Colonic mucosa (tissue), 4 donors: ENCODE results near the gene DSCAML1. TPM values are rescaled to one million over a fixed set of nuclear protein-coding genes. Genes with fewer than 3 reads are reported as not detected.
A peak's percentile ranks its signal among the peaks of the same experiment; 100 is the strongest.

Experiments used
- DNase-seq: peaks from one replicate; pipeline ENCODE4 v3.0.0-alpha.2; 2020
- H3K27ac ChIP-seq: fragments of 200-600 bp; one replicate; pipeline ENCODE4 v1.8.0; 2021
- H3K27me3 ChIP-seq: fragments of 200-600 bp; one replicate; pipeline ENCODE4 v1.8.0; 2021
- H3K36me3 ChIP-seq: fragments of 200-600 bp; one replicate; pipeline ENCODE4 v1.8.0; 2021
- H3K4me1 ChIP-seq: fragments of 200-600 bp; one replicate; pipeline ENCODE4 v1.8.0; 2021; ENCODE audit warnings: mild to moderate bottlenecking
- H3K4me3 ChIP-seq: fragments of 200-600 bp; one replicate; pipeline ENCODE4 v1.8.0; 2021
- H3K9ac ChIP-seq, 2 donors: one replicate each; pipeline ENCODE4 v1.7.0; 2013; ENCODE audit warnings: control low read depth in 2 of 2, low read depth in 2 of 2, low read length in 2 of 2
- H3K9me3 ChIP-seq: fragments of 200-600 bp; one replicate; pipeline ENCODE4 v1.8.0; 2021
- intact Hi-C: fragments of 100-400 bp; cut with DNase I; formaldehyde crosslinking; loops from one replicate; pipeline ENCODE4 v1.14.1; 2022
- total RNA-seq, 2 donors: library from RNA; stranded (reverse); fragmentation: NEBNext Ultra II Directional in 1 of 2; extraction: Animal tissue kit (Norgen Biotek cat#: 25700) in 1 of 2; gene quantifications; one replicate each; pipeline ENCODE4 v1.2.1, GENCODE V29; 2021
- TF ChIP-seq, protein P1 (sequence below): fragments of 200-600 bp; IDR thresholded peaks from one replicate; pipeline ENCODE4 v1.8.0; 2022; ENCODE audit warnings: antibody characterized with exemption, mild to moderate bottlenecking
- donor health status: healthy.
- donor health status: DM: no; HTN: no; CAD: no.
- donor health status: DM: no; HTN: no; CAD: no.

The DSCAML1 gene
- total RNA-seq, 2 donors from 2014 or later: 1.2 to 4.3 TPM

DNA sequence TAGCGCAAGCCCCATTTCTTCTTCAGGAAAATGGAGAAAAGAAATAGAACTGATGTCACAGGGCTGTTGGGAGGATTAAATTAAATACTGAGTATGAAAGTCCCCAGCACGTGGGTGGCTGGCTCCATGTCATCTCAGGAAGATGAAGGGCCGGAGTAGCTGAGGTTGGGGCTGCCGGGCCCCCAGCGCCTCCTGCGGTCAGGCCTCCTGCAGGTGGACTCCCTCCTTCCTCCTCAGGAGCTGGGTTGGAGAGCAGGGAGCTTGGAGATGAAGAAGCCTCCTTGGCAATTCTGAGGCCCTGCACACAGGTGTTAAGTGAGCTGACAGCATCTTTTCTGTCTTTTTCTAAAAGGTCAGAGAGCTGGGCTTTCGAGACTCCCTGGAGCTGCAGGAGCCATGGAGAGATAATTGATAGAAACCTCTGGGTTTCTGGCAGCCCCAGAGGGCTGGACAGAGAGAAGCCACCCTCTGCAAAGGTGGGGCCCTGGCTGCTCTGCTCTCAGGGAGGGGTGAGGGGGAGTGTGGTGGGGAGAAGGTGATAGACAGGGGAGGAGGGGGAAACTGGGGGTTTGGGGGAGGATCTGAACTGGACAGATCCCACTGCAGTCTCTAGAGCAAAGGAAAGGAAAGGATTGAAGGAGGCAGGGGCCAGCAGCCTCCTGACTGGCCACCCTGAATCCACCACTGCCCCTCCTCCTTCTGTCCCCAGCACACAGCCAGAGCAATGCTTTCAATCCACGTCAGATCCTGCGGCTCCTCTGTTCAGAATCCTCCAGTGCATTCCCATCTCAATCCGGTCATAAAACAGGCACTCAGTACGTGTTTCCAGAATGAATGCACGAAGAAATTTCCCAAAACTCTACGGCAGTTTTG, 258.5 kb downstream of the DSCAML1 start:
- no peak for DNase-seq
- no peak overlapping the region for H3K9ac ChIP-seq
- no peaks in the 10 kb centered on the region for H3K9me3 ChIP-seq
- intact Hi-C loops: no loop called here
- TF ChIP-seq, protein P1, sequence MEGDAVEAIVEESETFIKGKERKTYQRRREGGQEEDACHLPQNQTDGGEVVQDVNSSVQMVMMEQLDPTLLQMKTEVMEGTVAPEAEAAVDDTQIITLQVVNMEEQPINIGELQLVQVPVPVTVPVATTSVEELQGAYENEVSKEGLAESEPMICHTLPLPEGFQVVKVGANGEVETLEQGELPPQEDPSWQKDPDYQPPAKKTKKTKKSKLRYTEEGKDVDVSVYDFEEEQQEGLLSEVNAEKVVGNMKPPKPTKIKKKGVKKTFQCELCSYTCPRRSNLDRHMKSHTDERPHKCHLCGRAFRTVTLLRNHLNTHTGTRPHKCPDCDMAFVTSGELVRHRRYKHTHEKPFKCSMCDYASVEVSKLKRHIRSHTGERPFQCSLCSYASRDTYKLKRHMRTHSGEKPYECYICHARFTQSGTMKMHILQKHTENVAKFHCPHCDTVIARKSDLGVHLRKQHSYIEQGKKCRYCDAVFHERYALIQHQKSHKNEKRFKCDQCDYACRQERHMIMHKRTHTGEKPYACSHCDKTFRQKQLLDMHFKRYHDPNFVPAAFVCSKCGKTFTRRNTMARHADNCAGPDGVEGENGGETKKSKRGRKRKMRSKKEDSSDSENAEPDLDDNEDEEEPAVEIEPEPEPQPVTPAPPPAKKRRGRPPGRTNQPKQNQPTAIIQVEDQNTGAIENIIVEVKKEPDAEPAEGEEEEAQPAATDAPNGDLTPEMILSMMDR: no peak
- no peaks in the 10 kb centered on the region for H3K4me1 ChIP-seq
- no peak overlapping the region for H3K4me3 ChIP-seq
- no peaks in the 10 kb centered on the region for H3K27me3 ChIP-seq
- H3K27ac ChIP-seq: no peak overlapping the region
- no peaks in the 10 kb centered on the region for H3K36me3 ChIP-seq

DNA sequence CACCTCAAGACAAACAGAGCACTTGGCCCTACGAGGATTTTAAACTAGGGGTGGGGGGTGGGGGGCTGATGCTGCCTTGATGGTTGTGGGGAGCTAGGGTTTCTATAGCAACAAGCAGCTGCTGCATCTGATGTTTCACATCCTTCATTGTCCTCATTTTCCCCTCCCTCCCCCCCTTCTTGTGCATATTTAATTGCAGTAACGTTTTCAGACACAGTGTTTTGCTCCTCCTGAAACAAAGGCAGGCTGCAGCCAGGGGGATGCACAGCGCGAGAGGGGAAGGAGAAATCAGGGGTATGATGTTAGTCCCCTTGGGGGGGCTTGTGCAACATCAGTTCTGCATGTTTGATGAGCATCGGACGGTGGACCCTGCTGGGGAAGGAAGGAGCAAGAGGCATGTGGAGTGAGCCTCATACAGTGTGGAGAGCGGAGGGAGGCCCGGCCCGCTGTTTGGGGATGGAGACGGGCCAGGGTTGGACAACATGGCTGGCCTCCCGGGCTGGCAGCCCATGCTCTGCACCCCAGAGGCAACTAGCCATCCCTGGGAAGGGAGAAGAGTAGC, 261.1 kb downstream of the DSCAML1 start:
- no peaks in the 10 kb centered on the region for H3K4me1 ChIP-seq
- H3K4me3 ChIP-seq: no peak overlapping the region
- no peak overlapping the region for H3K27ac ChIP-seq
- intact Hi-C loops: no loop called here
- peak overlapping the region in 1 of 2 donors; percentile 19 for H3K9ac ChIP-seq
- TF ChIP-seq, protein P1: no peak
- H3K36me3 ChIP-seq: no peaks in the 10 kb centered on the region
- no peak for DNase-seq
- H3K27me3 ChIP-seq: no peaks in the 10 kb centered on the region
- no peaks in the 10 kb centered on the region for H3K9me3 ChIP-seq

DNA sequence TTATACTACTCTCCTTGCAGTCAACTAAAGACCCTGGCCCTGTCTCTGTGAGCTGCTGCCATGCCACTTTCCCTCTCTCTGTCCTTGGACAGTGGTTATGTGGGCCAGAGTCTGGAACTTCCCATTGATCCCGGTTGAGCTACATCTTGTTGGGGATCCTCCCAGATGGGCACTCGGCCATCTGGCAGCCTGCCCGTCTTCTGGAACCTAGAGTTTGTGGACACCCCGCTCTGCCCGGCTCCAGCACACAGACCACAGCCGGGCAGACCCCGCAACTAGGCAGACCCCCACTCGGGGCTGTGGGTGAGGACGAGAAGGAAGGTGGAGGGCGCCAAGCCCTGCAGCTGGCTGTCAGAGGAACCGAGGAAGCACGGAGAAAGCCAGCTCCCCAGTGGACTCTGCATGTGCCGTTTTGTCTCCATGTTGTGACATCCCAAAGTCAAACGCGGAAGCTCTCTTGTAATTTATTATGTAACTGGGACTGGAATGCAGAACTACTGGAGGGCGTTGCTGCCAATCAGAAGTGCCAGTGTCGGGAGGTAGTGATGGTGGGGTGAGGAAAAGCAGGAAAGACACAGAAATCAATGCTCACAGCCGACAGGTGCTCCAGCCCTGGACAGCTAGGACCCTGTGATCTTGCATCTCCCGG, 261.7 kb downstream of the DSCAML1 start:
- H3K27me3 ChIP-seq: no peaks in the 10 kb centered on the region
- intact Hi-C loops: no loop called here
- TF ChIP-seq, protein P1: no peak
- H3K9me3 ChIP-seq: no peaks in the 10 kb centered on the region
- no peaks in the 10 kb centered on the region for H3K36me3 ChIP-seq
- H3K4me3 ChIP-seq: no peak overlapping the region
- H3K9ac ChIP-seq: peak overlapping the region in 1 of 2 donors; percentile 4
- no peak overlapping the region for H3K27ac ChIP-seq
- no peaks in the 10 kb centered on the region for H3K4me1 ChIP-seq
- peak; percentile 49 for DNase-seq

DNA sequence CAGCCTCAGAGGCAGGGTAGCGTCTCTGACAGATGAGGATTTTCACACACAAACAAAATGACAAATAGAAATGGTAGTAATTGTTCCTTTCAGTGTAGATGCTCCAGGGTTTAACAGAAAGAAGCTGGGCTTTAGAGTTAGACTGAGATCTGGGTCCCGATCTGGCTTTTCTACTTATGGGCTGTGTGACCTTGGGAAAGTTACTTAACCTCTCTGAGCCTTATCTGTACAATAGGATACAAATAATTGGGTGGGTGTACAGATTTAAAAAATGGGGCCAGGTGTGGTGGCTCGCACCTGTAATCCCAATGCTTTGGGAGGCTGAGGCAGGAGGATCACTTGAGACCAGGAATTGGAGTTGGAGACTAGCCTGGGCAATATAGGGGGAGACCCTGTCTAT, 264.4 kb downstream of the DSCAML1 start:
- intact Hi-C loops: no loop called here
- DNase-seq: no peak
- Histone ChIP-seq H3K4me1 (no peaks in the 10 kb centered on the region), H3K36me3 (no peaks in the 10 kb centered on the region), H3K27me3 (no peaks in the 10 kb centered on the region), H3K27ac (no peak overlapping the region), H3K4me3 (no peak overlapping the region), H3K9ac (no peak overlapping the region), H3K9me3 (no peaks in the 10 kb centered on the region)
- TF ChIP-seq, protein P1: no peak

DNA sequence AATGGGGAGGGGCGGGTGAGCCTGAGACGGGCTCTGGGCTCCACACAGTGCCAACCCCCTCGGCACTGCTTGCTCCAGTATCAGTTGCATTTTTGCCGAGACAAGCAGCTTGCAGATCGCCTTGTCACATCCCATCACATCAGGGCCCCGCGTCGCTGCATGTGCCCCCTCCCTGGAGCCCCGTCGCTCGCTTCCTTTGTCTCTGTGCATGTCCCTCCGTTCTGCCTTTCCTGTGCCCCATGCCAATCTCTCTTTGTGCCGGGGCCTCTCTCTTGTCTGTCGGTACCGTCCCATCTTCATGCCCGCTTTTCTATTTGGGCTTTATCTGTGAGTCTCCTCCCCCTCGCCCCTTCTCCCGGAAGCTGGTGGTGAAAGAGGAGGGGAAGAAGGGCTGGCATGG, 267.2 kb downstream of the DSCAML1 start:
- Histone ChIP-seq H3K27me3 (no peaks in the 10 kb centered on the region), H3K27ac (no peak overlapping the region), H3K9me3 (no peaks in the 10 kb centered on the region), H3K4me3 (no peak overlapping the region), H3K36me3 (no peaks in the 10 kb centered on the region), H3K4me1 (no peaks in the 10 kb centered on the region), H3K9ac (no peak overlapping the region)
- TF ChIP-seq, protein P1: no peak
- DNase-seq: no peak
- intact Hi-C loops: no loop called here
